H9 (cell line): Measurements from ENCODE around the gene SLC22A12. TPM values are rescaled to one million over a fixed set of nuclear protein-coding genes. Genes with fewer than 3 reads are reported as not detected.

Source experiments
- DNase-seq: peaks from one replicate; pipeline ENCODE4 v3.0.0-alpha.2; 2017
- H2AFZ ChIP-seq: one replicate; pipeline ENCODE4 v1.6.1; 2013; ENCODE audit warnings: mild to moderate bottlenecking, low read length, control low read depth, moderate library complexity
- H2AK5ac ChIP-seq: 2 replicates; pipeline ENCODE4 v1.6.1; 2013; ENCODE audit warnings: low read length, control low read depth, mixed read lengths; ENCODE audit not compliant: insufficient read length
- H2BK120ac ChIP-seq: one replicate; pipeline ENCODE4 v1.6.1; 2013; ENCODE audit warnings: low read depth, mild to moderate bottlenecking, low read length, control low read depth, inconsistent platforms; ENCODE audit not compliant: poor library complexity, severe bottlenecking
- H2BK12ac ChIP-seq: 2 replicates; pipeline ENCODE4 v1.6.1; 2013; ENCODE audit warnings: low read length, control low read depth, mixed read lengths, low read depth; ENCODE audit not compliant: insufficient read length
- H2BK15ac ChIP-seq: 2 replicates; pipeline ENCODE4 v1.6.1; 2013; ENCODE audit warnings: low read depth, low read length, control low read depth
- H2BK20ac ChIP-seq: one replicate; pipeline ENCODE4 v1.6.1; 2013; ENCODE audit warnings: low read depth, mild to moderate bottlenecking, low read length, control low read depth, inconsistent platforms; ENCODE audit not compliant: poor library complexity, severe bottlenecking
- H2BK5ac ChIP-seq: 2 replicates; pipeline ENCODE4 v1.6.1; 2013; ENCODE audit warnings: low read length, control low read depth, mixed read lengths; ENCODE audit not compliant: insufficient read length
- H3K14ac ChIP-seq: 2 replicates; pipeline ENCODE4 v1.6.1; 2013; ENCODE audit warnings: low read length, control low read depth; ENCODE audit not compliant: insufficient read depth
- H3K18ac ChIP-seq: 2 replicates; pipeline ENCODE4 v1.6.1; 2013; ENCODE audit warnings: low read depth, mild to moderate bottlenecking, mixed read lengths, low read length, control low read depth; ENCODE audit not compliant: insufficient read length
- H3K23ac ChIP-seq: 2 replicates; pipeline ENCODE4 v1.6.1; 2013; ENCODE audit warnings: low read length, control low read depth, mixed read lengths, low read depth; ENCODE audit not compliant: insufficient read length
- H3K23me2 ChIP-seq: 2 replicates; pipeline ENCODE4 v1.6.1; 2013; ENCODE audit warnings: low read depth, mild to moderate bottlenecking, mixed read lengths, low read length, control low read depth; ENCODE audit not compliant: insufficient read length, poor library complexity, severe bottlenecking
- H3K27ac ChIP-seq: 2 replicates; pipeline ENCODE4 v1.5.1; 2013; ENCODE audit warnings: low read length, control low read depth, mixed read lengths, low read depth; ENCODE audit not compliant: insufficient read length
- H3K27me3 ChIP-seq: 2 replicates; pipeline ENCODE4 v1.6.1; 2013; ENCODE audit warnings: low read length, control low read depth, inconsistent platforms; ENCODE audit not compliant: insufficient read depth
- H3K4ac ChIP-seq: 2 replicates; pipeline ENCODE4 v1.6.1; 2013; ENCODE audit warnings: low read depth, mild to moderate bottlenecking, control low read depth, inconsistent platforms, low read length, moderate library complexity
- H3K4me1 ChIP-seq: 2 replicates; pipeline ENCODE4 v1.6.1; 2013; ENCODE audit warnings: low read length, control low read depth, inconsistent platforms; ENCODE audit not compliant: insufficient read depth
- H3K4me2 ChIP-seq: 2 replicates; pipeline ENCODE4 v1.6.1; 2013; ENCODE audit warnings: low read length, control low read depth, mixed read lengths; ENCODE audit not compliant: insufficient read length, insufficient read depth
- H3K56ac ChIP-seq: 2 replicates; pipeline ENCODE4 v1.6.1; 2013; ENCODE audit warnings: low read depth, mild to moderate bottlenecking, mixed read lengths, low read length, control low read depth; ENCODE audit not compliant: insufficient read length
- H3K79me1 ChIP-seq: 2 replicates; pipeline ENCODE4 v1.6.1; 2013; ENCODE audit warnings: low read depth, mild to moderate bottlenecking, moderate library complexity, low read length, control low read depth, inconsistent platforms; ENCODE audit not compliant: insufficient read depth, poor library complexity, severe bottlenecking
- H3K79me2 ChIP-seq: 2 replicates; pipeline ENCODE4 v1.6.1; 2013; ENCODE audit warnings: low read length, control low read depth, inconsistent platforms; ENCODE audit not compliant: insufficient read depth
- H3K9ac ChIP-seq: 2 replicates; pipeline ENCODE4 v1.6.1; 2013; ENCODE audit warnings: low read length, control low read depth, mixed read lengths; ENCODE audit not compliant: insufficient read length; ENCODE audit errors: extremely low read depth
- H3K9me3 ChIP-seq: one replicate; pipeline ENCODE4 v1.6.1; 2013; ENCODE audit warnings: low read depth, low read length, inconsistent platforms; ENCODE audit not compliant: control insufficient read depth
- H3T11ph ChIP-seq: one replicate; pipeline ENCODE4 v1.6.1; 2013; ENCODE audit warnings: mild to moderate bottlenecking, low read length, control low read depth, inconsistent platforms
- H4K20me1 ChIP-seq: one replicate; pipeline ENCODE4 v1.6.1; 2013; ENCODE audit not compliant: control insufficient read depth, insufficient read length, insufficient read depth
- H4K5ac ChIP-seq: 2 replicates; pipeline ENCODE4 v1.6.1; 2013; ENCODE audit warnings: low read depth, mild to moderate bottlenecking, mixed read lengths, low read length, control low read depth; ENCODE audit not compliant: insufficient read length
- H4K8ac ChIP-seq: replicated peaks from 2 replicates; pipeline ENCODE4 v1.6.1; 2013; ENCODE audit warnings: low read length, control low read depth, mixed read lengths, low read depth; ENCODE audit not compliant: insufficient read length
- H4K91ac ChIP-seq: 2 replicates; pipeline ENCODE4 v1.6.1; 2013; ENCODE audit warnings: low read depth, mild to moderate bottlenecking, moderate library complexity, mixed read lengths, low read length, control low read depth; ENCODE audit not compliant: insufficient read length
- H3K27ac Mint-ChIP-seq, 3 experiments: 2 replicates in 2 of 3; 3 replicates in 1 of 3; pipeline ENCODE4 v1.8.0; 2020 to 2021; ENCODE audit warnings: mixed read lengths in 3 of 3, mild to moderate bottlenecking in 1 of 3, moderate library complexity in 1 of 3
- H3K27me3 Mint-ChIP-seq: 2 replicates; pipeline ENCODE4 v1.8.0; 2021; ENCODE audit warnings: low read depth, mild to moderate bottlenecking, moderate library complexity, mixed read lengths
- H3K36me3 Mint-ChIP-seq, 3 experiments: 2 replicates in 2 of 3; 3 replicates in 1 of 3; pipeline ENCODE4 v1.8.0; 2020 to 2021; ENCODE audit warnings: low read depth in 3 of 3, mixed read lengths in 3 of 3; ENCODE audit not compliant: insufficient read depth in 1 of 3
- H3K4me1 Mint-ChIP-seq, 2 experiments: 2 replicates each; pipeline ENCODE4 v1.8.0; 2020; ENCODE audit warnings: mixed read lengths in 2 of 2
- H3K4me3 Mint-ChIP-seq, 2 experiments: 2 replicates in 1 of 2; 3 replicates in 1 of 2; pipeline ENCODE4 v1.8.0; 2020 to 2021; ENCODE audit warnings: mild to moderate bottlenecking in 2 of 2, mixed read lengths in 2 of 2, moderate library complexity in 1 of 2
- H3K9me3 Mint-ChIP-seq, 2 experiments: 2 replicates in 1 of 2; 3 replicates in 1 of 2; pipeline ENCODE4 v1.8.0; 2020; ENCODE audit warnings: mild to moderate bottlenecking in 2 of 2, mixed read lengths in 2 of 2, moderate library complexity in 1 of 2
- WGBS: extraction: QIAGEN DNeasy Blood & Tissue Kit; methylation state at CpG from one replicate; pipeline ENCODE4 v1.1.7; 2013; ENCODE audit warnings: missing lambda C conversion rate, low lambda C conversion rate, mixed read lengths; ENCODE audit not compliant: insufficient read length; ENCODE audit errors: extremely low coverage; 5-methylcytosine and 5-hydroxymethylcytosine counted together
- total RNA-seq: library from RNA; stranded (reverse); gene quantifications from 2 replicates; pipeline ENCODE4 v1.2.1, GENCODE V29; 2021
- TF ChIP-seq, protein P1 (sequence below): fragments of 200-600 bp; sonication (generic); conservative IDR thresholded peaks from 3 replicates; pipeline ENCODE4 v1.8.0; 2021; ENCODE audit warnings: antibody characterized with exemption, mild to moderate bottlenecking

The SLC22A12 gene
- total RNA-seq, 1 experiment from 2014 or later: not detected

- Histone ChIP-seq H4K8ac (no peak overlapping the region), H2BK20ac (no peak overlapping the region), H2BK120ac (no peak overlapping the region), H3K18ac (no peak overlapping the region), H3K14ac (no peak overlapping the region), H2BK5ac (no peak overlapping the region), H3K4me1 (no peaks in the 10 kb centered on the region), H3K79me1 (no peaks in the 10 kb centered on the region), H3T11ph (no peak overlapping the region), H2AK5ac (no peak overlapping the region), H3K56ac (no peak overlapping the region), H2BK12ac (no peak overlapping the region), H4K91ac (no peak overlapping the region), H2BK15ac (no peak overlapping the region), H2AFZ (no peak overlapping the region), H3K23ac (no peak overlapping the region), H4K20me1 (no peaks in the 10 kb centered on the region), H3K27me3 (no peaks in the 10 kb centered on the region), H3K23me2 (no peaks in the 10 kb centered on the region), H3K4me2 (no peak overlapping the region), H3K79me2 (no peaks in the 10 kb centered on the region), H3K9ac (no peak overlapping the region), H4K5ac (no peak overlapping the region), H3K27ac (no peak overlapping the region), H3K9me3 (no peaks in the 10 kb centered on the region), H3K4ac (no peak overlapping the region)
- Mint-ChIP-seq H3K9me3 (peaks cover 0 to 2% of the 10 kb centered on the region in 2 experiments; a peak in 2 of 5 replicates), H3K4me3 (no peak overlapping the region), H3K27ac (no peak overlapping the region; a peak in 1 of 7 replicates), H3K36me3 (no peaks in the 10 kb centered on the region; a peak in 1 of 7 replicates), H3K27me3 (peaks cover 38% of the 10 kb centered on the region), H3K4me1 (no peaks in the 10 kb centered on the region)
- TF ChIP-seq, protein P1, sequence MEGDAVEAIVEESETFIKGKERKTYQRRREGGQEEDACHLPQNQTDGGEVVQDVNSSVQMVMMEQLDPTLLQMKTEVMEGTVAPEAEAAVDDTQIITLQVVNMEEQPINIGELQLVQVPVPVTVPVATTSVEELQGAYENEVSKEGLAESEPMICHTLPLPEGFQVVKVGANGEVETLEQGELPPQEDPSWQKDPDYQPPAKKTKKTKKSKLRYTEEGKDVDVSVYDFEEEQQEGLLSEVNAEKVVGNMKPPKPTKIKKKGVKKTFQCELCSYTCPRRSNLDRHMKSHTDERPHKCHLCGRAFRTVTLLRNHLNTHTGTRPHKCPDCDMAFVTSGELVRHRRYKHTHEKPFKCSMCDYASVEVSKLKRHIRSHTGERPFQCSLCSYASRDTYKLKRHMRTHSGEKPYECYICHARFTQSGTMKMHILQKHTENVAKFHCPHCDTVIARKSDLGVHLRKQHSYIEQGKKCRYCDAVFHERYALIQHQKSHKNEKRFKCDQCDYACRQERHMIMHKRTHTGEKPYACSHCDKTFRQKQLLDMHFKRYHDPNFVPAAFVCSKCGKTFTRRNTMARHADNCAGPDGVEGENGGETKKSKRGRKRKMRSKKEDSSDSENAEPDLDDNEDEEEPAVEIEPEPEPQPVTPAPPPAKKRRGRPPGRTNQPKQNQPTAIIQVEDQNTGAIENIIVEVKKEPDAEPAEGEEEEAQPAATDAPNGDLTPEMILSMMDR: no peak
- WGBS: no CpG with 5 or more reads among the region's 8 CpGs
- no peak for DNase-seq
These were observed 44.4 kb upstream of the SLC22A12 start for GRCh38 chr11:64546600-64546999.
